H1 (cell line): ENCODE measurements around the gene KIAA0930. TPM values are rescaled to one million over a fixed set of nuclear protein-coding genes. Genes with fewer than 3 reads are reported as not detected.

ENCODE experiments used
- CTCF ChIA-PET: fragments of 300-600 bp; sonication (Branson Sonifier 250); formaldehyde crosslinking; loops from one replicate; lab custom pipeline; 2021; ENCODE audit not compliant: partially characterized antibody; lab: Charles Lee
- POLR2A ChIA-PET: fragments of 300-600 bp; sonication (Branson Sonifier 250); formaldehyde crosslinking; loops from one replicate; lab custom pipeline; 2021; ENCODE audit warnings: inconsistent platforms; ENCODE audit not compliant: partially characterized antibody; lab: Charles Lee
- DNase-seq, 2 experiments: peaks; one replicate each; pipeline versions ENCODE4 v3.0.0 to v3.0.0-alpha.2; 2010 to 2022; ENCODE audit warnings: low spot score in 2 of 2, low read depth in 1 of 2, mixed read lengths in 1 of 2
- FAIRE-seq: peaks from 2 replicates; lab custom pipeline; 2011; peaks lifted over from hg19 to GRCh38; lab: Jason Lieb, UNC
- H2AFZ ChIP-seq: 2 replicates; pipeline ENCODE4 v1.8.1; 2012; ENCODE audit warnings: low read length, inconsistent platforms
- H2AK5ac ChIP-seq: 2 replicates; pipeline ENCODE4 v1.6.1; 2013; ENCODE audit warnings: low read depth, low read length
- H2BK120ac ChIP-seq: replicated peaks from 2 replicates; pipeline ENCODE3; 2013; ENCODE audit warnings: low read depth, low read length, inconsistent platforms
- H2BK12ac ChIP-seq: 2 replicates; pipeline ENCODE4 v1.6.1; 2013; ENCODE audit warnings: low read depth, low read length
- H2BK15ac ChIP-seq: 2 replicates; pipeline ENCODE4 v1.6.1; 2013; ENCODE audit warnings: low read length
- H2BK20ac ChIP-seq: 2 replicates; pipeline ENCODE4 v1.6.1; 2013; ENCODE audit warnings: low read length
- H2BK5ac ChIP-seq: 2 replicates; pipeline ENCODE4 v1.6.1; 2013; ENCODE audit warnings: low read depth, low read length
- H3K14ac ChIP-seq: 2 replicates; pipeline ENCODE4 v1.6.1; 2013; ENCODE audit warnings: inconsistent platforms; ENCODE audit not compliant: insufficient read length
- H3K18ac ChIP-seq: 2 replicates; pipeline ENCODE4 v1.6.1; 2013; ENCODE audit warnings: low read length; ENCODE audit errors: extremely low read depth
- H3K23ac ChIP-seq: 2 replicates; pipeline ENCODE4 v1.6.1; 2013; ENCODE audit warnings: inconsistent platforms; ENCODE audit not compliant: insufficient read length
- H3K23me2 ChIP-seq: 2 replicates; pipeline ENCODE4 v1.6.1; 2013; ENCODE audit warnings: low read depth, low read length
- H3K27ac ChIP-seq: 2 replicates; pipeline ENCODE4 v1.6.1; 2011; ENCODE audit warnings: low read depth, low read length, inconsistent platforms
- H3K27me3 ChIP-seq, 4 experiments: replicated peaks in 1 of 4; 1 replicate in 1 of 4; 2 replicates in 3 of 4; pipeline versions ENCODE4 v1.6.1 to v1.8.1; 2011 to 2013; ENCODE audit warnings: low read length in 3 of 4, mild to moderate bottlenecking in 3 of 4, inconsistent platforms in 2 of 4, mixed read lengths in 2 of 4, moderate library complexity in 1 of 4; ENCODE audit not compliant: control insufficient read depth in 3 of 4, insufficient read depth in 3 of 4; ENCODE audit errors: extremely low read depth in 1 of 4
- H3K36me3 ChIP-seq, 4 experiments: 2 replicates each; pipeline versions ENCODE4 v1.6.1 to v1.8.1; 2011 to 2013; ENCODE audit warnings: mild to moderate bottlenecking in 4 of 4, low read length in 3 of 4, moderate library complexity in 2 of 4, control low read depth in 1 of 4, inconsistent platforms in 1 of 4; ENCODE audit not compliant: insufficient read depth in 4 of 4, control insufficient read depth in 2 of 4
- H3K4ac ChIP-seq: replicated peaks from 2 replicates; pipeline ENCODE3; 2013; ENCODE audit warnings: low read length, low read depth, mixed read lengths, inconsistent platforms; ENCODE audit not compliant: insufficient read length
- H3K4me1 ChIP-seq, 4 experiments: replicated peaks in 1 of 4; 1 replicate in 1 of 4; 2 replicates in 3 of 4; pipeline versions ENCODE4 v1.6.1 to v1.8.1; 2011 to 2013; ENCODE audit warnings: low read length in 3 of 4, inconsistent platforms in 2 of 4, mixed read lengths in 1 of 4; ENCODE audit not compliant: insufficient read depth in 4 of 4, control insufficient read depth in 3 of 4
- H3K4me2 ChIP-seq, 2 experiments: 2 replicates each; pipeline versions ENCODE4 v1.6.1 to v1.8.1; 2011 to 2013; ENCODE audit warnings: low read depth in 2 of 2, low read length in 2 of 2, control low read depth in 1 of 2, inconsistent platforms in 1 of 2, mild to moderate bottlenecking in 1 of 2; ENCODE audit not compliant: insufficient read depth in 1 of 2
- H3K4me3 ChIP-seq, 4 experiments: fragments of 200-600, 300-600 bp in 1 of 4; sonication (generic), shearing (Covaris generic), sonication (Bioruptor Twin) in 1 of 4; 2 replicates each; pipeline versions ENCODE4 v1.5.1 to v1.8.1; 2011 to 2016; ENCODE audit warnings: low read length in 4 of 4, low read depth in 3 of 4, control low read depth in 2 of 4, inconsistent platforms in 2 of 4, mild to moderate bottlenecking in 2 of 4, mixed read lengths in 1 of 4, moderate library complexity in 1 of 4; ENCODE audit not compliant: insufficient read depth in 2 of 4; ENCODE audit errors: extremely low read depth in 1 of 4
- H3K56ac ChIP-seq: replicated peaks from 2 replicates; pipeline ENCODE3; 2013; ENCODE audit warnings: low read depth, mild to moderate bottlenecking, mixed read lengths, low read length, inconsistent platforms; ENCODE audit not compliant: insufficient read length
- H3K79me1 ChIP-seq: 2 replicates; pipeline ENCODE4 v1.6.1; 2013; ENCODE audit warnings: low read depth, low read length, control low read depth
- H3K79me2 ChIP-seq, 2 experiments: 2 replicates each; pipeline versions ENCODE4 v1.6.1 to v1.8.1; 2012 to 2013; ENCODE audit warnings: low read length in 2 of 2, mild to moderate bottlenecking in 2 of 2, inconsistent platforms in 1 of 2; ENCODE audit not compliant: insufficient read depth in 2 of 2, control insufficient read depth in 1 of 2
- H3K9ac ChIP-seq, 4 experiments: replicated peaks in 1 of 4; 1 replicate in 1 of 4; 2 replicates in 3 of 4; pipeline versions ENCODE4 v1.6.1 to v1.8.1; 2011 to 2013; ENCODE audit warnings: low read depth in 3 of 4, low read length in 3 of 4, control low read depth in 2 of 4, mild to moderate bottlenecking in 2 of 4, moderate library complexity in 2 of 4, inconsistent platforms in 1 of 4; ENCODE audit errors: extremely low read depth in 1 of 4
- H3K9me3 ChIP-seq, 2 experiments: 2 replicates each; pipeline versions ENCODE4 v1.6.1 to v1.8.1; 2012 to 2013; ENCODE audit warnings: mild to moderate bottlenecking in 2 of 2, moderate library complexity in 2 of 2, control low read depth in 1 of 2, inconsistent platforms in 1 of 2, low read depth in 1 of 2, low read length in 1 of 2, mixed read lengths in 1 of 2; ENCODE audit not compliant: insufficient read depth in 2 of 2
- H4K20me1 ChIP-seq, 2 experiments: replicated peaks in 1 of 2; 2 replicates each; pipeline versions ENCODE3 to v1.8.1; 2011 to 2013; ENCODE audit warnings: inconsistent platforms in 2 of 2, low read length in 2 of 2, mild to moderate bottlenecking in 1 of 2; ENCODE audit not compliant: insufficient read depth in 2 of 2, control insufficient read depth in 1 of 2
- H4K5ac ChIP-seq: 2 replicates; pipeline ENCODE4 v1.6.1; 2013; ENCODE audit warnings: low read length, low read depth, mixed read lengths, inconsistent platforms; ENCODE audit not compliant: insufficient read length
- H4K8ac ChIP-seq: 2 replicates; pipeline ENCODE4 v1.8.0; 2013; ENCODE audit warnings: mild to moderate bottlenecking, moderate library complexity, low read length, inconsistent platforms; ENCODE audit not compliant: insufficient read depth; ENCODE audit errors: extremely low read depth
- H4K91ac ChIP-seq: replicated peaks from 2 replicates; pipeline ENCODE3; 2013; ENCODE audit warnings: low read length, mixed read lengths, inconsistent platforms; ENCODE audit not compliant: insufficient read length
- POU5F1 ChIP-seq: IDR thresholded peaks from 2 replicates; pipeline ENCODE4 v1.6.1; 2011; ENCODE audit warnings: low read depth, mild to moderate bottlenecking, low read length, moderate library complexity
- RAD21 ChIP-seq, 2 experiments: IDR thresholded peaks in 1 of 2; conservative IDR thresholded peaks in 1 of 2; 2 replicates each; pipeline ENCODE4 v1.6.1; 2011; ENCODE audit warnings: low read depth in 2 of 2, low read length in 2 of 2, improper control_type of control experiment in 1 of 2, inconsistent platforms in 1 of 2, mild to moderate bottlenecking in 1 of 2, moderate library complexity in 1 of 2
- SAP30 ChIP-seq: fragments of 300-600 bp; sonication (generic); IDR thresholded peaks from 2 replicates; pipeline ENCODE4 v1.7.1; 2012; ENCODE audit warnings: low read length, moderate library complexity, mild to moderate bottlenecking, inconsistent platforms; ENCODE audit not compliant: insufficient read depth, insufficient replicate concordance
- SP1 ChIP-seq: IDR thresholded peaks from 2 replicates; pipeline ENCODE4 v1.6.1; 2011; ENCODE audit warnings: low read depth, low read length
- YY1 ChIP-seq: IDR thresholded peaks from 2 replicates; pipeline ENCODE4 v1.6.1; 2011; ENCODE audit warnings: low read depth, mild to moderate bottlenecking, low read length
- WGBS, 2 experiments: shearing (Covaris generic) in 1 of 2; methylation state at CpG; one replicate each; pipeline versions ENCODE4 v1.1.6 to v1.1.7; 2013 to 2015; ENCODE audit warnings: low lambda C conversion rate in 2 of 2, mixed read lengths in 2 of 2, inconsistent platforms in 1 of 2, low coverage in 1 of 2, missing lambda C conversion rate in 1 of 2; ENCODE audit not compliant: insufficient replicate concordance in 2 of 2, insufficient coverage in 1 of 2, insufficient read length in 1 of 2; ENCODE audit errors: extremely low coverage in 1 of 2, missing lambda C conversion rate in 1 of 2; 5-methylcytosine and 5-hydroxymethylcytosine counted together
- polyA plus RNA-seq, 7 experiments: library from polyadenylated mRNA; depleted of rRNA in 3 of 7; stranded (reverse) in 5 of 7; unstranded in 2 of 7; fragments of >200 nt in 5 of 7; fragments of 200-250 nt in 2 of 7; gene quantifications; 1 replicate in 5 of 7; 2 replicates in 1 of 7; 4 replicates in 1 of 7; pipeline versions ENCODE4 v1.2.1 to v1.2.3, GENCODE V29; 2011 to 2013; ENCODE audit warnings: missing spikeins in 2 of 7, mixed read lengths in 2 of 7
- total RNA-seq: library from RNA; stranded (reverse); fragmentation: NEBNext Ultra II Directional; extraction: Animal tissue kit (Norgen Biotek cat#: 25700); gene quantifications from 2 replicates; pipeline ENCODE4 v1.2.1, GENCODE V29; 2021

KIAA0930 gene
- total and polyA plus RNA-seq, 2 of the 8 experiments (the other 6 are each of a cell fraction or from before 2014, with no cell fraction given), result 61.9 to 66.1 TPM

DNA sequence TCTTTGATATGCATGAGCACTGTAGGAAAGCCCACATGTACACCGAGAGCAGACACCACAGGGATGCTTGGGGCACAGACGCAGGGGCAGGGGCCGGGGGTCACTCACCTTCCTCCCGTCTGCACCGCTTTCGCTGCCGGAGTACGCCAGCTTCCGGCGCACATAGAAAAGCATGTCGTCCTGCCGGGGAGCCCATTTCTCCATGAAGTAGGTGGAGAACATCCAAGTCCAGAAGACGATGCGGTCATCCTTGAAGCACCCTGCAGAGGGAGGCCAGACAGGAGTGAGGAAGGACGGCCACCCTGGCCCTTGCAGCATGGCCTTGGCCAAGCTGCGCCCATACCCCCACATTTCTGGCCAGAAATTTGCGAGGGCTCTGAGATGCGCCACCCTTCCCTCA, 28.8 kb downstream of the KIAA0930 start:
- 95% methylated on average over 18 of the region's 18 CpGs; no CpG with 5 or more reads in 1 of the 2 experiments for WGBS, 2 experiments
- H2BK15ac ChIP-seq, result peak overlapping the region; percentile 72; the same call in 1 of the 2 replicates
- FAIRE-seq (no peak), DNase-seq (no peak)
- no peaks in the 10 kb centered on the region for H3K23me2 ChIP-seq
- ChIA-PET CTCF (interaction anchor here (0.6 to 4.4 kb wide), 5 partner anchors 12 to 117 kb away, joined by 3 to 25 read pairs (median 3); no protein-coding TSS in a partner anchor), POLR2A (interaction anchor here (1.1 to 1.3 kb wide), 3 partner anchors 10 to 203 kb away, joined by 3 to 4 read pairs (median 3); no protein-coding TSS in a partner anchor)
- H2BK120ac ChIP-seq, result no peak overlapping the region
- H3K4me2 ChIP-seq, result peak overlapping the region; percentile 5 to 33; a peak in 1 of 4 replicates
- H3K36me3 ChIP-seq, result no peaks in the 10 kb centered on the region
- H3K79me1 ChIP-seq, result peaks cover 12% of the 10 kb centered on the region
- no peak overlapping the region for H3K18ac ChIP-seq
- no peak overlapping the region for H2AK5ac ChIP-seq
- no peak overlapping the region for H2BK5ac ChIP-seq
- peaks cover 0 to 15% of the 10 kb centered on the region in 2 experiments; a peak in 2 of 4 replicates for H3K79me2 ChIP-seq
- peak overlapping the region; percentile 52 for H4K91ac ChIP-seq
- no peak overlapping the region for H3K23ac ChIP-seq
- no peak overlapping the region for H2BK12ac ChIP-seq
- H3K27ac ChIP-seq, result no peak overlapping the region
- H3K9ac ChIP-seq, result no peak overlapping the region
- H4K8ac ChIP-seq, result peak overlapping the region; percentile 60; the same call in 1 of the 2 replicates
- no peaks in the 10 kb centered on the region for H3K9me3 ChIP-seq
- H4K20me1 ChIP-seq, result peaks cover 6 to 29% of the 10 kb centered on the region in 2 experiments
- no peak overlapping the region for H3K4me3 ChIP-seq
- H3K56ac ChIP-seq, result no peak overlapping the region
- no peak overlapping the region for H2BK20ac ChIP-seq
- no peak overlapping the region for H4K5ac ChIP-seq
- TF ChIP-seq SP1 (no peak), POU5F1 (no peak), RAD21 (IDR thresholded peaks at IDR 0.05 in 1 of 2, conservative IDR thresholded peaks at IDR 0.05 in 1 of 2; ENCODE audit: low read depth in 2 of 2, low read length in 2 of 2) (no peak), YY1 (no peak), SAP30 (no peak)
- no peak overlapping the region for H2AFZ ChIP-seq
- H3K4me1 ChIP-seq, result peaks cover 0 to 26% (median 12%) of the 10 kb centered on the region in 4 experiments; a peak in 6 of 7 replicates
- H3K4ac ChIP-seq, result peak overlapping the region; percentile 81
- no peaks in the 10 kb centered on the region for H3K27me3 ChIP-seq
- H3K14ac ChIP-seq, result no peak overlapping the region
